Measurements from ENCODE around the gene AP3D1.
A peak's percentile ranks its signal among the peaks of the same experiment; 100 is the strongest.

The AP3D1 gene

GRCh38 chr19:2180881-2181632 lies 29.7 kb upstream of the AP3D1 start:
- no peak for DNase-seq

- no peak for DNase-seq
These were observed 28.7 kb upstream of the AP3D1 start for GRCh38 chr19:2180114-2180513.

GRCh38 chr19:2179095-2179494 lies 27.7 kb upstream of the AP3D1 start:
- DNase-seq, result no peak

- DNase-seq, result no peak
These were observed 25.1 kb upstream of the AP3D1 start for GRCh38 chr19:2176337-2176994.

GRCh38 chr19:2175742-2176141 lies 24.4 kb upstream of the AP3D1 start:
- no peak for DNase-seq

- DNase-seq, result peak; percentile 62
These were observed 22.6 kb upstream of the AP3D1 start for GRCh38 chr19:2173767-2174577.

- DNase-seq, result no peak
These were observed 22.0 kb upstream of the AP3D1 start for GRCh38 chr19:2173388-2173766.

GRCh38 chr19:2171349-2172145 lies 20.2 kb upstream of the AP3D1 start:
- DNase-seq, result peak; percentile 32

GRCh38 chr19:2170987-2171348 lies 19.6 kb upstream of the AP3D1 start:
- no peak for DNase-seq

- peak; percentile 22 for DNase-seq
These were observed 18.9 kb upstream of the AP3D1 start for GRCh38 chr19:2170219-2170618.

GRCh38 chr19:2168619-2169424 lies 17.5 kb upstream of the AP3D1 start:
- DNase-seq, result peak; percentile 100

- DNase-seq, result peak; percentile 98
These were observed 16.7 kb upstream of the AP3D1 start for GRCh38 chr19:2167896-2168618.

- peak; percentile 71 for DNase-seq
These were observed 15.7 kb upstream of the AP3D1 start for GRCh38 chr19:2166741-2167738.

GRCh38 chr19:2164020-2164998 lies 12.9 kb upstream of the AP3D1 start:
- peak; percentile 81 for DNase-seq

- no peak for DNase-seq
These were observed 9.0 kb upstream of the AP3D1 start for GRCh38 chr19:2160379-2160778.

GRCh38 chr19:2157452-2157851 lies 6.1 kb upstream of the AP3D1 start:
- DNase-seq, result no peak

GRCh38 chr19:2154587-2155075 lies 3.3 kb upstream of the AP3D1 start:
- DNase-seq, result no peak

- DNase-seq, result no peak
These were observed 500 bp downstream of the AP3D1 start for GRCh38 chr19:2150794-2151338.

Data from inflammatory macrophage treated with lipopolysaccharide for 4 hours (primary cell).